ENCODE results near the gene TOR1AIP1. TPM values are rescaled to one million over a fixed set of nuclear protein-coding genes. Genes with fewer than 3 reads are reported as not detected.

TOR1AIP1 gene
- total RNA-seq, 1 donor from 2014 or later: 22.2 TPM

GRCh38 chr1:179881642-179882252 lies 338 bp upstream of the TOR1AIP1 start:
- peak; percentile 87 for DNase-seq (ENCODE audit: low spot score)
- peak; percentile 77 for ATAC-seq

GRCh38 chr1:179883040-179883744 lies 1.1 kb downstream of the TOR1AIP1 start:
- ATAC-seq (no peak), DNase-seq (ENCODE audit: low spot score) (no peak)

- ATAC-seq (no peak), DNase-seq (ENCODE audit: low spot score) (no peak)
These were observed 1.7 kb downstream of the TOR1AIP1 start for GRCh38 chr1:179883745-179884138.

- no peak for DNase-seq (ENCODE audit: low spot score)
- no peak for ATAC-seq
These were observed 6.0 kb downstream of the TOR1AIP1 start for GRCh38 chr1:179888071-179888470.

GRCh38 chr1:179889589-179889988 lies 7.5 kb downstream of the TOR1AIP1 start:
- no peak for DNase-seq (ENCODE audit: low spot score)
- ATAC-seq: no peak

GRCh38 chr1:179910934-179911333 lies 28.8 kb downstream of the TOR1AIP1 start:
- no peak for DNase-seq (ENCODE audit: low spot score)

GRCh38 chr1:179911812-179912211 lies 29.7 kb downstream of the TOR1AIP1 start:
- no peak for DNase-seq (ENCODE audit: low spot score)
- no peak for ATAC-seq

More at GRCh38 chr1:179910934-179911333, 28.8 kb downstream of the TOR1AIP1 start:
- no peak for ATAC-seq

GRCh38 chr1:179917601-179918429 lies 35.7 kb downstream of the TOR1AIP1 start:
- ATAC-seq (no peak), DNase-seq (ENCODE audit: low spot score) (no peak)

- DNase-seq (ENCODE audit: low spot score): no peak
- no peak for ATAC-seq
These were observed 39.4 kb downstream of the TOR1AIP1 start for GRCh38 chr1:179921472-179921871.

GRCh38 chr1:179921981-179922872 lies 40.1 kb downstream of the TOR1AIP1 start:
- ATAC-seq (no peak), DNase-seq (ENCODE audit: low spot score) (no peak)

- DNase-seq (ENCODE audit: low spot score) (no peak), ATAC-seq (no peak)
These were observed 40.9 kb downstream of the TOR1AIP1 start for GRCh38 chr1:179923029-179923428.

- DNase-seq (ENCODE audit: low spot score): no peak
- no peak for ATAC-seq
These were observed 42.2 kb downstream of the TOR1AIP1 start for GRCh38 chr1:179924268-179924667.

GRCh38 chr1:179925302-179925701 lies 43.2 kb downstream of the TOR1AIP1 start:
- ATAC-seq (no peak), DNase-seq (ENCODE audit: low spot score) (no peak)

- DNase-seq (ENCODE audit: low spot score) (no peak), ATAC-seq (no peak)
These were observed 44.1 kb downstream of the TOR1AIP1 start for GRCh38 chr1:179925922-179926849.

- ATAC-seq (no peak), DNase-seq (ENCODE audit: low spot score) (no peak)
These were observed 44.7 kb downstream of the TOR1AIP1 start for GRCh38 chr1:179926850-179927205.

- ATAC-seq: peak; percentile 48
These were observed 48.1 kb downstream of the TOR1AIP1 start for GRCh38 chr1:179929955-179930798.

GRCh38 chr1:179930867-179931266 lies 48.8 kb downstream of the TOR1AIP1 start:
- no peak for ATAC-seq
- DNase-seq (ENCODE audit: low spot score): no peak

More at GRCh38 chr1:179929955-179930798, 48.1 kb downstream of the TOR1AIP1 start:
- DNase-seq (ENCODE audit: low spot score): no peak

GRCh38 chr1:179933219-179933618 lies 51.1 kb downstream of the TOR1AIP1 start:
- ATAC-seq: no peak

More at GRCh38 chr1:179933219-179933618, 51.1 kb downstream of the TOR1AIP1 start:
- DNase-seq (ENCODE audit: low spot score): no peak
